Muscle of back (tissue), 11 donors: ENCODE data around the gene RBMS2. TPM values are rescaled to one million over a fixed set of nuclear protein-coding genes. Genes with fewer than 3 reads are reported as not detected.
"Not testable (repeated sequence)": the region's sequence is repeated elsewhere in the genome, so short reads cannot be mapped to it uniquely, and the experiment has no call there.

Experiments
- DNase-seq, 3 donors: peaks; one replicate each; pipeline versions ENCODE4 v3.0.0 to v3.0.0-alpha.2; 2013
- polyA plus RNA-seq, 10 donors: library from polyadenylated mRNA; unstranded; fragments of 120-200 nt; gene quantifications; one replicate each; pipeline ENCODE4 v1.2.1, GENCODE V29; 2013; ENCODE audit not compliant: insufficient read length in 10 of 10

Gene RBMS2
- polyA plus RNA-seq, 10 donors: 17.1 to 37.6 (median 28.7) TPM

- DNase-seq: not testable (repeated sequence)
Measured at GRCh38 chr12:56499879-56500278, 21.7 kb upstream of the RBMS2 start.

- no peak for DNase-seq
Measured at GRCh38 chr12:56510786-56511185, 10.8 kb upstream of the RBMS2 start.

- not testable (repeated sequence) for DNase-seq
Measured at GRCh38 chr12:56514014-56514318, 7.7 kb upstream of the RBMS2 start.

GRCh38 chr12:56517854-56518253 lies 3.8 kb upstream of the RBMS2 start:
- DNase-seq: no peak

GRCh38 chr12:56518570-56518969 lies 3.0 kb upstream of the RBMS2 start:
- DNase-seq: no peak

- no peak for DNase-seq
Measured at GRCh38 chr12:56520048-56520447, 1.6 kb upstream of the RBMS2 start.

GRCh38 chr12:56520506-56520905 lies 1.1 kb upstream of the RBMS2 start:
- peak in 1 of 3 donors; percentile 59 for DNase-seq

- peak in 1 of 3 donors; percentile 39 for DNase-seq
Measured at GRCh38 chr12:56521209-56521589, 421 bp upstream of the RBMS2 start.

GRCh38 chr12:56522411-56523193 lies 982 bp downstream of the RBMS2 start:
- DNase-seq: peak in 1 of 3 donors; percentile 71

GRCh38 chr12:56528846-56529245 lies 7.2 kb downstream of the RBMS2 start:
- DNase-seq: no peak

GRCh38 chr12:56529656-56530055 lies 8.0 kb downstream of the RBMS2 start:
- DNase-seq: no peak

- DNase-seq: no peak
Measured at GRCh38 chr12:56530390-56531055, 8.9 kb downstream of the RBMS2 start.

- peak in 1 of 3 donors; percentile 13 for DNase-seq
Measured at GRCh38 chr12:56537546-56537945, 15.9 kb downstream of the RBMS2 start.

GRCh38 chr12:56541631-56542030 lies 20.0 kb downstream of the RBMS2 start:
- peak in 1 of 3 donors; percentile 40 for DNase-seq

GRCh38 chr12:56542164-56542563 lies 20.5 kb downstream of the RBMS2 start:
- no peak for DNase-seq

GRCh38 chr12:56545023-56545604 lies 23.5 kb downstream of the RBMS2 start:
- DNase-seq: no peak

GRCh38 chr12:56546680-56547079 lies 25.1 kb downstream of the RBMS2 start:
- no peak for DNase-seq

GRCh38 chr12:56551070-56551469 lies 29.4 kb downstream of the RBMS2 start:
- no peak for DNase-seq

GRCh38 chr12:56565510-56566101 lies 44.0 kb downstream of the RBMS2 start:
- peak; percentile 91 to 99 (median 97) for DNase-seq

GRCh38 chr12:56568146-56568545 lies 46.5 kb downstream of the RBMS2 start:
- DNase-seq: peak in 1 of 3 donors; percentile 25

GRCh38 chr12:56571121-56571520 lies 49.5 kb downstream of the RBMS2 start:
- DNase-seq: peak; percentile 63 to 94 (median 84)

GRCh38 chr12:56572288-56572687 lies 50.7 kb downstream of the RBMS2 start:
- DNase-seq: no peak

GRCh38 chr12:56574210-56574609 lies 52.6 kb downstream of the RBMS2 start:
- no peak for DNase-seq
